ENCODE results near the gene RPS6KA2. TPM values are rescaled to one million over a fixed set of nuclear protein-coding genes. Genes with fewer than 3 reads are reported as not detected.

The RPS6KA2 gene
- total and polyA plus RNA-seq, 3 donors from 2014 or later, result 18.4 to 21.7 (median 19.8) TPM

- no peak for TF ChIP-seq CTCF (IDR thresholded peaks at IDR 0.05)
- no peak for TF ChIP-seq POLR2A (IDR thresholded peaks at IDR 0.05)
- DNase-seq, result no peak
- intact Hi-C loops (cut with DNase I; ENCODE audit: low total_unique reads), result no loop called here
- WGBS, 2 donors, result 82 to 86% methylated on average over 7 of the region's 7 CpGs
- Histone ChIP-seq H3K4me3 (no peak overlapping the region), H3K9me3 (no peaks in the 10 kb centered on the region), H3K27ac (no peak overlapping the region), H3K36me3 (ENCODE audit: low read depth, missing control alignments) (no peaks in the 10 kb centered on the region), H3K27me3 (no peaks in the 10 kb centered on the region), H3K4me1 (peaks cover 23% of the 10 kb centered on the region)
Measured at GRCh38 chr6:166613027-166613426, 14.0 kb downstream of the RPS6KA2 start.

- 49 to 52% methylated on average over 10 to 11 of the region's 11 CpGs for WGBS, 2 donors
- DNase-seq, result peak; percentile 48
- intact Hi-C loops (cut with DNase I; ENCODE audit: low total_unique reads), result no loop called here
- Histone ChIP-seq H3K9me3 (no peaks in the 10 kb centered on the region), H3K36me3 (ENCODE audit: low read depth, missing control alignments) (no peaks in the 10 kb centered on the region), H3K27ac (no peak overlapping the region), H3K4me1 (peaks cover 23% of the 10 kb centered on the region), H3K27me3 (no peaks in the 10 kb centered on the region), H3K4me3 (no peak overlapping the region)
- TF ChIP-seq CTCF (IDR thresholded peaks at IDR 0.05) (no peak), POLR2A (IDR thresholded peaks at IDR 0.05) (no peak)
Measured at GRCh38 chr6:166612471-166612881, 14.6 kb downstream of the RPS6KA2 start.

- WGBS, 2 donors, result 81 to 95% methylated on average over 4 of the region's 4 CpGs
- no peak for TF ChIP-seq POLR2A (IDR thresholded peaks at IDR 0.05)
- TF ChIP-seq CTCF (IDR thresholded peaks at IDR 0.05), result no peak
- DNase-seq, result no peak
- Histone ChIP-seq H3K27me3 (no peaks in the 10 kb centered on the region), H3K27ac (no peak overlapping the region), H3K36me3 (ENCODE audit: low read depth, missing control alignments) (no peaks in the 10 kb centered on the region), H3K9me3 (no peaks in the 10 kb centered on the region), H3K4me1 (peaks cover 23% of the 10 kb centered on the region), H3K4me3 (no peak overlapping the region)
- intact Hi-C loops (cut with DNase I; ENCODE audit: low total_unique reads), result no loop called here
Measured at GRCh38 chr6:166611631-166612030, 15.4 kb downstream of the RPS6KA2 start.

- H3K27me3 ChIP-seq, result no peaks in the 10 kb centered on the region
- no peak for DNase-seq
- intact Hi-C loops (cut with DNase I; ENCODE audit: low total_unique reads), result no loop called here
- no peaks in the 10 kb centered on the region for H3K36me3 ChIP-seq (ENCODE audit: low read depth, missing control alignments)
- TF ChIP-seq POLR2A (IDR thresholded peaks at IDR 0.05), result no peak
- no peak for TF ChIP-seq CTCF (IDR thresholded peaks at IDR 0.05)
- H3K4me1 ChIP-seq, result peaks cover 16% of the 10 kb centered on the region
- H3K27ac ChIP-seq, result no peak overlapping the region
- no peak overlapping the region for H3K4me3 ChIP-seq
- 92 to 93% methylated on average over 9 of the region's 9 CpGs for WGBS, 2 donors
- H3K9me3 ChIP-seq, result no peaks in the 10 kb centered on the region
Measured at GRCh38 chr6:166610069-166610468, 17.0 kb downstream of the RPS6KA2 start.

GRCh38 chr6:166608774-166609173 lies 18.3 kb downstream of the RPS6KA2 start:
- H3K4me1 ChIP-seq, result peaks cover 11% of the 10 kb centered on the region
- no peak for TF ChIP-seq POLR2A (IDR thresholded peaks at IDR 0.05)
- intact Hi-C loops (cut with DNase I; ENCODE audit: low total_unique reads), result no loop called here
- whole genome bisulfite sequencing, 2 donors, result 86 to 91% methylated on average over 4 of the region's 4 CpGs
- no peaks in the 10 kb centered on the region for H3K36me3 ChIP-seq (ENCODE audit: low read depth, missing control alignments)
- H3K9me3 ChIP-seq, result no peaks in the 10 kb centered on the region
- H3K27me3 ChIP-seq, result no peaks in the 10 kb centered on the region
- no peak overlapping the region for H3K27ac ChIP-seq
- H3K4me3 ChIP-seq, result no peak overlapping the region
- no peak for DNase-seq

Measured in testis (tissue), 3 donors.